ENCODE results near the gene COL25A1.

GRCh38 chr4:109207898-109208297, 94.6 kb downstream of the COL25A1 start:
- TF ChIP-seq RAD21 (IDR thresholded peaks at IDR 0.05) (no peak), CTCF (IDR thresholded peaks at IDR 0.05; ENCODE audit: low read depth, low read length, missing input control) (no peak), REST (IDR thresholded peaks at IDR 0.05) (no peak)
